ENCODE measurements around the gene BICRA.
"Not testable (repeated sequence)": the region's sequence is repeated elsewhere in the genome, so short reads cannot be mapped to it uniquely, and the experiment has no call there.

Gene BICRA

GRCh38 chr19:47631681-47632446 lies 22.9 kb downstream of the BICRA start:
- no peak for DNase-seq

GRCh38 chr19:47633517-47633916 lies 24.6 kb downstream of the BICRA start:
- no peak for DNase-seq

GRCh38 chr19:47633996-47634395 lies 25.1 kb downstream of the BICRA start:
- DNase-seq, result no peak

GRCh38 chr19:47635152-47635754 lies 26.3 kb downstream of the BICRA start:
- DNase-seq, result not testable (repeated sequence)

GRCh38 chr19:47637550-47637949 lies 28.6 kb downstream of the BICRA start:
- DNase-seq, result no peak

- DNase-seq, result no peak
These were observed 33.1 kb downstream of the BICRA start for GRCh38 chr19:47641891-47642485.

GRCh38 chr19:47643281-47643680 lies 34.3 kb downstream of the BICRA start:
- no peak for DNase-seq

GRCh38 chr19:47644199-47644598 lies 35.3 kb downstream of the BICRA start:
- no peak for DNase-seq

GRCh38 chr19:47644743-47645482 lies 36.0 kb downstream of the BICRA start:
- no peak for DNase-seq

- no peak for DNase-seq
These were observed 38.0 kb downstream of the BICRA start for GRCh38 chr19:47646924-47647323.

- DNase-seq, result no peak
These were observed 40.7 kb downstream of the BICRA start for GRCh38 chr19:47649588-47649987.

GRCh38 chr19:47650700-47651099 lies 41.8 kb downstream of the BICRA start:
- DNase-seq, result no peak

- DNase-seq, result no peak
These were observed 42.2 kb downstream of the BICRA start for GRCh38 chr19:47651132-47651531.

- no peak for DNase-seq
These were observed 42.8 kb downstream of the BICRA start for GRCh38 chr19:47651691-47652090.

GRCh38 chr19:47652285-47652684 lies 43.4 kb downstream of the BICRA start:
- DNase-seq, result no peak

- no peak for DNase-seq
These were observed 44.9 kb downstream of the BICRA start for GRCh38 chr19:47653856-47654255.

GRCh38 chr19:47657719-47658118 lies 48.8 kb downstream of the BICRA start:
- DNase-seq, result no peak

- no peak for DNase-seq
These were observed 49.8 kb downstream of the BICRA start for GRCh38 chr19:47658431-47659348.

- no peak for DNase-seq
These were observed 51.5 kb downstream of the BICRA start for GRCh38 chr19:47660435-47660832.

- no peak for DNase-seq
These were observed 52.2 kb downstream of the BICRA start for GRCh38 chr19:47661161-47661560.

GRCh38 chr19:47661611-47662010 lies 52.7 kb downstream of the BICRA start:
- no peak for DNase-seq

- no peak for DNase-seq
These were observed 54.5 kb downstream of the BICRA start for GRCh38 chr19:47663435-47663910.

Data from SIG-M5 (cell line).